ENCODE results near the gene SLC2A3.
"Not testable (repeated sequence)": the region's sequence is repeated elsewhere in the genome, so short reads cannot be mapped to it uniquely, and the experiment has no call there.

The SLC2A3 gene

GRCh38 chr12:7907009-7907408 is 29.0 kb downstream of the SLC2A3 start:
- DNase-seq (ENCODE audit: insufficient read length, low spot score) = peak; percentile 21
- no peak for FAIRE-seq
- TF ChIP-seq POLR2A (IDR thresholded peaks at IDR 0.05; ENCODE audit: low read depth, low read length) = no peak

GRCh38 chr12:7906303-7906702 is 29.7 kb downstream of the SLC2A3 start:
- DNase-seq (ENCODE audit: insufficient read length, low spot score); FAIRE-seq: not testable (repeated sequence)

- FAIRE-seq; DNase-seq (ENCODE audit: insufficient read length, low spot score): not testable (repeated sequence)
Measured at GRCh38 chr12:7905600-7906125, 30.3 kb downstream of the SLC2A3 start.

- no peak for TF ChIP-seq POLR2A (IDR thresholded peaks at IDR 0.05; ENCODE audit: low read depth, low read length)
- FAIRE-seq (no peak), DNase-seq (ENCODE audit: insufficient read length, low spot score) (no peak)
Measured at GRCh38 chr12:7905071-7905470, 30.9 kb downstream of the SLC2A3 start.

GRCh38 chr12:7902416-7902815 is 33.6 kb downstream of the SLC2A3 start:
- FAIRE-seq; DNase-seq (ENCODE audit: insufficient read length, low spot score): not testable (repeated sequence)

GRCh38 chr12:7899755-7900154 is 36.2 kb downstream of the SLC2A3 start:
- no peak for TF ChIP-seq POLR2A (IDR thresholded peaks at IDR 0.05; ENCODE audit: low read depth, low read length)
- no peak for FAIRE-seq
- DNase-seq (ENCODE audit: insufficient read length, low spot score) = no peak

- not testable (repeated sequence) for DNase-seq (ENCODE audit: insufficient read length, low spot score); FAIRE-seq
Measured at GRCh38 chr12:7896726-7897125, 39.3 kb downstream of the SLC2A3 start.

- no peak for TF ChIP-seq POLR2A (IDR thresholded peaks at IDR 0.05; ENCODE audit: low read depth, low read length)
- no peak for FAIRE-seq
- DNase-seq (ENCODE audit: insufficient read length, low spot score) = no peak
Measured at GRCh38 chr12:7892186-7892980, 43.6 kb downstream of the SLC2A3 start.

GRCh38 chr12:7884689-7885088 is 51.3 kb downstream of the SLC2A3 start:
- FAIRE-seq = no peak
- no peak for DNase-seq (ENCODE audit: insufficient read length, low spot score)
- no peak for TF ChIP-seq POLR2A (IDR thresholded peaks at IDR 0.05; ENCODE audit: low read depth, low read length)

- not testable (repeated sequence) for DNase-seq (ENCODE audit: insufficient read length, low spot score); FAIRE-seq
Measured at GRCh38 chr12:7881736-7882120, 54.3 kb downstream of the SLC2A3 start.

- DNase-seq (ENCODE audit: insufficient read length, low spot score); FAIRE-seq: not testable (repeated sequence)
Measured at GRCh38 chr12:7880952-7881735, 54.8 kb downstream of the SLC2A3 start.

GRCh38 chr12:7879246-7879645 is 56.7 kb downstream of the SLC2A3 start:
- no peak for TF ChIP-seq POLR2A (IDR thresholded peaks at IDR 0.05; ENCODE audit: low read depth, low read length)
- no peak for FAIRE-seq

GRCh38 chr12:7877420-7877819 is 58.6 kb downstream of the SLC2A3 start:
- FAIRE-seq (no peak), DNase-seq (ENCODE audit: insufficient read length, low spot score) (no peak)
- no peak for TF ChIP-seq POLR2A (IDR thresholded peaks at IDR 0.05; ENCODE audit: low read depth, low read length)

More at GRCh38 chr12:7879246-7879645, 56.7 kb downstream of the SLC2A3 start:
- no peak for DNase-seq (ENCODE audit: insufficient read length, low spot score)

GRCh38 chr12:7872566-7873319 is 63.2 kb downstream of the SLC2A3 start, which contains the start of gene SLC2A14:
Gene SLC2A14, minus strand, starts transcription at chr12:7872915. Its CDS starts 3,035 bp downstream, at chr12:7869880.
- FAIRE-seq (no peak), DNase-seq (ENCODE audit: insufficient read length, low spot score) (no peak)
- TF ChIP-seq POLR2A (IDR thresholded peaks at IDR 0.05; ENCODE audit: low read depth, low read length) = no peak
